T1000 (cell line): ENCODE measurements around the gene MAPK10.
"Not testable (repeated sequence)": the region's sequence is repeated elsewhere in the genome, so short reads cannot be mapped to it uniquely, and the experiment has no call there.

Experiments used
- DNase-seq: peaks from one replicate; lab custom pipeline; 2025; ENCODE audit warnings: mixed read lengths; lab: John Stamatoyannopoulos, UW

Gene MAPK10

DNA sequence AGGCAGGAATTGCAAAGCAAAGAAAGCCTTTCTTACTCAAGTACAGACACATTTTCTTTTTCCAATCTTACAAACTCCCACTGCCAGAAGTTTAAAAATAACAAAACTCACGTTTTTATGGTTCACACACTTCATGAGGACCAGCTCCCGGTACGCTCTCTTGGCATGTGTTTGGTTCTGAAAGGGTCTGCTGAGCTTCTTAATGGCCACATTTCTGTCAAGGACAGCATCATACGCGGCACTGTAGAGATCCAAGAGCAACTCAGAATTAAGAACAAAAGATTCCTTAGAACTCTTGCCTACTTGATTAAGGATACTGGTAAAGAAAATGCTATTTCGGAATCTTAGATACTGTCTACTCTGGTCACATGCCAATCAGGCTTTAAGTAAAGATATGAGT is 252.7 kb downstream of the MAPK10 start:
- DNase-seq: no peak

- DNase-seq: no peak
These were observed 253.4 kb downstream of the MAPK10 start for GRCh38 chr4:86106475-86106874.

DNA sequence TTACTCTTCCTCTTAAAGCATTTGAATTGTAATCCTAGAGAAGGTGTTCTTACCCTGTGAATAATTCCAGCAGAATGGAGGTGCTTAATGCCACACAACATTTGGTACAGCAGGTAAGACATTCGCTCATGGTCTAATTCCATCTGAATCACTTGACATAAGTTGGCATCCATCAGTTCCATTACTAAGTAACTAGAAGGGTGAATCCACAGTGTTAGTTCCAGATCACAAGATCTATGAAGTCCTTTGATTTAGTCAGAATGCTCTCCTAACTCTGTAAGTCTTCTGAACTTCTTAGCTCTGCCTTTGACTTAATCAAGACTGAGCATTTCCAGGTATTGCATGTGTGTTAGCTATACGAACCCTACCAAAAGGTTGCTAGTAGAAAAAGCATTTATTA is 258.0 kb downstream of the MAPK10 start:
- DNase-seq: no peak

DNA sequence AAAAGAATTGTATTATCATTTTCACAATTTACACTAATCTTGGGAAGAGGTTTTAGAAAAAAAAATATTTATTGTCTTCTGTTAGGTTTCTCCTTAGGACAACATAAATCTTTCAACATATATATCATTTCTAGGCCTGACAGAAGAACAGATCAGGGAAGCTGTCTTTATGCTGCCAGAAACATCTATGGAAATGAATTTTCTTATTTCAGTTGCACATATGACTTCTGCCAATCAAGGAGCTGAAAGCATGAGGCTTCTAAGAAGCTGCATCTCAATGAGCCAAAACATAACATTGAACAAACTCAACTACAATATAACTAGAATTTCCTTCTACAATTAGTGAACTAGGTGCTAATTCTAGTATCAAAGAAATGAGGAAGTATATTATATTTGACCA is 258.4 kb downstream of the MAPK10 start:
- DNase-seq: no peak

GRCh38 chr4:86100539-86101215 is 259.2 kb downstream of the MAPK10 start:
- DNase-seq: no peak

DNA sequence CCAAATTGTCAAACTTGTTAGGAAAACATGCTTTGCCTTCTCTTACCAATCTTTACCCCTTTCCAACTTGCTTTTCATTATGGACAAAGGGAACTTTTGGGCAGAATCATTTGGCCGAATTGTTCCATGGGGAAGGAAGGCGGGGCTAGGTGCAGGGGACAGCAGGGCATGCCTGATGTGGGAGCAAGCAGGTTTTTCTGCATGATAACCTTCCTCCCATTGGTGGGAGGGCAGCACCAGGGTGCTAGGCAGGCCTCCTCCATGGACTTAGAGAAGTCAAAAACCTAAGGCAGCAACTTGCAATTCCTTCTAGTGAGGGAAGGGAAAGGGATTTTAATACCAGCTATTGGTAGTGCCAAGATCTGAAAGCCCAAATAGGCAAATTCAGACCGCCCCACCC is 260.5 kb downstream of the MAPK10 start:
- DNase-seq: no peak

DNA sequence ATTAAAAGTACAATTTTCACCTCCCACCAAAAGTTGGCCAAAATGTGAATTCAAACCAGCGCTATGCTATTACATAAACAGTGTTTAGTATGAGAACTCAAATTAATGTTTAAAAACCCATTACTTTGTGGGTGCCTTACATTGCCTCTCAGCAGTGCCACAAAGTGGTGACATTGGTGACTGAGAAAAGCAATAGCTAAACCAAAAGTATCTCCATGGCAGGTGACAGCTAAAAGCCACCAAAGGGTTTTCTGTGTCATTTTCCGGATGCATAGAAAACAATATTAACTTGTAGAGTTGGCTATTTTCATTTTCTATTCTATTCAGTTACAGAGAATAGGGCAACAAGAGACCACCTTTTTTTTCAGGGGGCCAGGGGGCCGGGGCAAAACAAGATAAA is 261.2 kb downstream of the MAPK10 start:
- DNase-seq: no peak

DNA sequence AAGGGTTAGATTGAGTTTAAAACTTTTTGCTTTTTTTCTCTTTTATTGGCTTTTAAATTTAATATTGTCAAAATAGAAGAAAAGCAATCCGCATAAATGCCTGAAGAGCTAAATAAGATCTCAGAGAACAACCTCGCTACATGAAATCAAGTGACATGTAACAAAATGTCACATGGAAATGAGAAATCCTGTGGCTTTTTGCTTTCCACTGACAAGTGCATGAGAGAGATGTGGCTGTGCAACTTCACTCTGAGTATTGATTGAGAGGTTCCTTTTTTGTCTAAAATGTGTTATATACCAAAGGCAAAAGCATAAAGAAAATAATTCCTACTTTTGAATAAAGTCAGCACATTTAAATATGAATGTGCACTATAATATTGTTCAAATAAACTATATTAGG is 263.5 kb downstream of the MAPK10 start:
- no peak for DNase-seq

DNA sequence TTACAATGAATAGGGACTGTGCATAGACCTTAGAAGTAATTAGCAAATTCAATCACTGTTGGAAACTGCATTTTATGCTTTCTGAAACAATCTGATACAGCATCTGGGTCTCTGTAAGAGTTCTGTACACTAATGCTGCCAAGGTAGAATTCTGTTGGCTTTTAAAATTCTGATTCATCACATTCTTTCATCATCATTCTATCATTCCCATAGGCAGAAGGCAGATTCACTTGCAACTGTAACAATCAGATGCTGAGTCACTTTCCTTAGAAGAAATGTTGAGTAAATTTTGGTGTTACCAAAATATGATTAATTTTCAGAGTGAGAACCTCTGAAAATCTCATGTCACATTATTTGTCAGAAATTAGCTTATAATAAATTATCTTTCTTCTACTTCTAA is 267.2 kb downstream of the MAPK10 start:
- no peak for DNase-seq

- no peak for DNase-seq
These were observed 268.7 kb downstream of the MAPK10 start for GRCh38 chr4:86091201-86091600.

GRCh38 chr4:86089781-86090323 is 270.0 kb downstream of the MAPK10 start:
- DNase-seq: no peak

DNA sequence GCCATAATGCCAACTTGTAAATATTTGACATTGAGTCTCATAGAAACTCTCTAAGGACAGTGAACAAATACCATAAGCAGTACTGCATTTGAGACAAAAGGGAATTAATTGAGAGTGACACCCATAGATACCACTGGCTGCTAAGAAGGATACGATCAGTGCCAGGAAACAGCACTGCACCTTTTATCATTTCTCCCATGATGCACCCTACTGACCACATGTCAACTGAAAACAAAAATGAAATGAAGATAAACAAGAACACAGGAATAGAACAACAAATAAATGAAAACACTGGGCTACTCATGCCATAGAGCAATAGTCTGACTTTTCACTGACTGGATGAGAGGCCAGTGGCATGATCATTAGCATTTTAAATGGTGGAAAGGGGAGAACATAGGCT is 270.8 kb downstream of the MAPK10 start:
- no peak for DNase-seq

DNA sequence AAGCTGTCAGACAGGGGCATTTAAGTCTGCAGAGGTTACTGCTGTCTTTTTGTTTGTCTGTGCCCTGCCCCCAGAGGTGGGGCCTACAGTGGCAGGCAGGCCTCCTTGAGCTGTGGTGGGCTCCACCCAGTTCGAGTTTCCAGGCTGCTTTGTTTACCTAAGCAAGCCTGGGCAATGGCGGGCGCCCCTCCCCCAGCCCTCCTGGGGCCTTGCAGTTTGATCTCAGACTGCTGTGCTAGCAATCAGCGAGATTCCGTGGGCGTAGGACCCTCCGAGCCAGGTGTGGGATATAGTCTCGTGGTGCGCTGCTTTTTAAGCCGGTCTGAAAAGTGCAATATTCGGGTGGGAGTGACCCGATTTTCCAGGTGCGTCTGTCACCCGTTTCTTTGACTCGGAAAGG is 284.1 kb downstream of the MAPK10 start:
- not testable (repeated sequence) for DNase-seq

DNA sequence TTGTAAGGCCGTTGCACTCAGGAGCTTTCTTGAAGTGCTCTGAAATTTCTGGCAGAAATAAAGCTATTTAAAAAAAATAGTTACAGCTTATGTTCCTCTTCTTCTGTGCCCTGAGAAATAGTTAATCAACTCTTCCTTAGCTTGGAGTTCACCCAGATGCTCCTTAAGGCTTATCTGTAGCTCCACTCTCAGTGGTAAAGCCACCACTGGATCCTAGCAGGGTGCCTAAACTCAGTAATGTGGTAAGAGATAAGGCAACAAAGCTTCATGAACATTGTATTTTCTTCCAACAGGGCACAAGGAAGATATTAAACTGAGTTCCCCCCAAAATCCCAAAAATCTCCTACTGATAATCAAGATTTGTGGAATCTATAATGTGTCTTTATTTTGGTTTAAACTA is 299.5 kb downstream of the MAPK10 start:
- no peak for DNase-seq

DNA sequence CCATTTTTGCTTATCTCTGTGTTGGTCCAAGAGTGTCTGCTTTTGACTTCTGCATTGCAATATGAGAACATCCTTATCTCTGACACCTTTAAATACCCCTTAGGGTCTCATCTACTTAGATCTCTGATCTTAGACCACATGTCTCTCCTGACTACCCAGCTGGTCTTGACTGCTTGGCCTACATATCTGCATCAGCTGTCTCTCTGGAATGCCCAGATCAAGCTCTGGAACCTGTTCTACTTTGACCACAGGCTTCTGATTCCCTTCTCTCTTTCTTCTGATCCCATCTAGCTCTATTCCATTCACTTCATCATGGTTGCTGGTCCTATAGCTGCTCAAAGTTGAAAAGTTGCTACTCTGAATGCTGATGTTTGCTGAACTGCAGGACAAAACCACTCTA is 301.2 kb downstream of the MAPK10 start:
- no peak for DNase-seq

GRCh38 chr4:86055898-86056297 is 304.0 kb downstream of the MAPK10 start:
- no peak for DNase-seq

GRCh38 chr4:86054286-86055032 is 305.4 kb downstream of the MAPK10 start:
- no peak for DNase-seq

GRCh38 chr4:86050496-86050895 is 309.4 kb downstream of the MAPK10 start:
- no peak for DNase-seq

GRCh38 chr4:86048426-86048825 is 311.4 kb downstream of the MAPK10 start:
- no peak for DNase-seq

- no peak for DNase-seq
These were observed 315.3 kb downstream of the MAPK10 start for GRCh38 chr4:86044593-86044985.

DNA sequence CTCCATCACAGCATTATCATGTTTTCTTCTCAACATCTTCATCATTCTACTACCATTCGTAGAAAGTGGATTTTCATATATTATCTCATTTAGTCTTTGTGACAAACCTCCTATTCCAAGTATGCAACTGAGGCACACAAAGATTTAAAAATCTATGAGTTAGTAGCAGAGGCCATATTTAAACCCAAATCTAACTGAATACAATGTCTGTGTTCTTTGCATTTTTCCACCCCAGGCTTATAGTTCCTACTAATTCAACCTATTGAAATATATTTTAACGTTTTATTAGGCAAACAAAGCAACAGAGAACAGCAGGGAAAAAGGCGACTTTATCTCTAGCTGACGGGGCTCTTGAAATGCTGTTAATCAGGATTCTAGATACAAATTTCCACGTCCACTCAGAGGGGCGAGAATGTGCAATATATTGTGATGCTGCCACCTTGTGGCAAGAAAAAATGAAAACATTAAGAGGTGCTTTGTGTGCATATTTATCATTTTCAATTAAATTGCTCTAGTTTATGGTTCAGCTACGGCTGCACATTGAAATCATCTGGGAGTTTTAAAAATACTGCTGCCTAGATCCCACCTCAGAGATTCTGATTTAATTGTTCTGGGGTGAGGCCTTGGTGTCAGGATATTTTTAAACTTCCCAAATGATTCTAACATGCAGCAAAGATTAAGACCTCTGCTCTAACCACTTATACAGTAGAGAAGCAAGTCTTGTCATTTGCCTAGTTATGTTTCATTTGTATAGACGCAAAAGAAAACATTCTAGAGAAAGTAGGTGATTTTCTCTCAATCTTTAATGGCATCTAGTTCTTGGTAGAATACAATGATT is 315.9 kb downstream of the MAPK10 start:
- no peak for DNase-seq

GRCh38 chr4:86038037-86038436 is 321.8 kb downstream of the MAPK10 start:
- DNase-seq: no peak

DNA sequence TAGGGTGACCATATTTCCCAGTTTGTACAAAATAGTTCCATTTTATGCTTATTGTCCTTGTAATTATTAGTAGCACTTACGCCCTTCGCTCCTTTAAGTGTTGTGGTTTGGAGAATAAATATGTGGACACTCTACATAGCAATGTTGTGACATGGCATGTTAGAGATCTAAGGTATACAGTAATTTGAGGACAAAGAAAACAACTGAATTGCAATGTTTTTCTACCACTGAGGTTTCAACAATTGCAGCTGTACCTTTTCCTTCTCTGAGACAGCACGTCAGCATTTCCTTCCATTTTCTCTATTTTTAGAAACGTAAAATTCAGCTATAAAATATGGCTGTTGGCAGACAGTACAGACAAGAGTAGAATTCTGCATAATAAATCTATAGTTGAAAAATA is 323.1 kb downstream of the MAPK10 start:
- no peak for DNase-seq
